Liver (tissue), 9 donors: Measurements from ENCODE around the gene SETBP1. TPM values are rescaled to one million over a fixed set of nuclear protein-coding genes. Genes with fewer than 3 reads are reported as not detected.

Experiments used
- DNase-seq: peaks from one replicate; pipeline ENCODE4 v3.0.0-alpha.2; 2017; ENCODE audit warnings: low spot score
- H3K27ac ChIP-seq, 2 donors: one replicate each; pipeline ENCODE4 v1.7.0; 2013; ENCODE audit warnings: inconsistent platforms in 2 of 2, low read length in 2 of 2, control low read depth in 1 of 2, low read depth in 1 of 2, mild to moderate bottlenecking in 1 of 2
- H3K27me3 ChIP-seq, 4 donors: one replicate each; pipeline versions ENCODE4 v1.6.1 to v1.7.0; 2013; ENCODE audit warnings: low read length in 3 of 4, inconsistent platforms in 1 of 4, mild to moderate bottlenecking in 1 of 4, moderate library complexity in 1 of 4; ENCODE audit not compliant: control insufficient read depth in 4 of 4, insufficient read depth in 4 of 4
- H3K36me3 ChIP-seq, 4 donors: one replicate each; pipeline versions ENCODE4 v1.6.1 to v1.7.0; 2013; ENCODE audit warnings: low read length in 3 of 4, mild to moderate bottlenecking in 3 of 4, low read depth in 1 of 4, moderate library complexity in 1 of 4; ENCODE audit not compliant: control insufficient read depth in 4 of 4, insufficient read depth in 3 of 4
- H3K4me1 ChIP-seq, 4 donors: one replicate each; pipeline versions ENCODE4 v1.6.1 to v1.7.0; 2013; ENCODE audit warnings: low read length in 3 of 4, mild to moderate bottlenecking in 3 of 4, moderate library complexity in 1 of 4; ENCODE audit not compliant: control insufficient read depth in 4 of 4, insufficient read depth in 4 of 4
- H3K4me3 ChIP-seq, 3 donors: one replicate each; pipeline versions ENCODE4 v1.6.1 to v1.7.0; 2013; ENCODE audit warnings: low read length in 3 of 3, control low read depth in 1 of 3, low read depth in 1 of 3, mild to moderate bottlenecking in 1 of 3
- H3K9ac ChIP-seq, 2 donors: one replicate each; pipeline ENCODE4 v1.7.0; 2013; ENCODE audit warnings: low read length in 2 of 2, mild to moderate bottlenecking in 2 of 2, moderate library complexity in 2 of 2, control low read depth in 1 of 2, low read depth in 1 of 2
- H3K9me3 ChIP-seq, 4 donors: one replicate each; pipeline versions ENCODE4 v1.6.1 to v1.7.0; 2013; ENCODE audit warnings: low read length in 3 of 4; ENCODE audit not compliant: control insufficient read depth in 4 of 4
- CTCF ChIP-seq: fragments of 150-350 bp; IDR thresholded peaks from 2 replicates; pipeline ENCODE4 v1.5.1; 2017; ENCODE audit warnings: improper control_type of control experiment, low read depth, low read length; ENCODE audit not compliant: missing input control
- EGR1 ChIP-seq, 2 donors: IDR thresholded peaks; 2 replicates each; pipeline ENCODE4 v1.6.1; 2016 to 2018; ENCODE audit warnings: antibody characterized with exemption in 2 of 2, low read depth in 2 of 2
- GABPA ChIP-seq, 2 donors: IDR thresholded peaks in 1 of 2; conservative IDR thresholded peaks in 1 of 2; 2 replicates each; pipeline ENCODE4 v1.6.1; 2016; ENCODE audit warnings: antibody characterized with exemption in 2 of 2, mild to moderate bottlenecking in 1 of 2, moderate library complexity in 1 of 2
- HNF4A ChIP-seq, 2 donors: conservative IDR thresholded peaks; 2 replicates each; pipeline ENCODE4 v1.6.1; 2016; ENCODE audit warnings: antibody characterized with exemption in 2 of 2, mild to moderate bottlenecking in 2 of 2
- JUND ChIP-seq, 2 donors: IDR thresholded peaks; 2 replicates each; pipeline ENCODE4 v1.6.1; 2016; ENCODE audit warnings: antibody characterized with exemption in 2 of 2
- NR2F2 ChIP-seq: IDR thresholded peaks from 2 replicates; pipeline ENCODE4 v1.6.1; 2016; ENCODE audit warnings: antibody characterized with exemption
- RAD21 ChIP-seq, 2 donors: IDR thresholded peaks; 2 replicates each; pipeline ENCODE4 v1.6.1; 2016; ENCODE audit warnings: antibody characterized with exemption in 2 of 2, mild to moderate bottlenecking in 2 of 2
- REST ChIP-seq: IDR thresholded peaks from 2 replicates; pipeline ENCODE4 v1.6.1; 2016; ENCODE audit warnings: antibody characterized with exemption, mild to moderate bottlenecking
- RXRA ChIP-seq, 2 donors: IDR thresholded peaks; 2 replicates each; pipeline ENCODE4 v1.6.1; 2017 to 2018; ENCODE audit warnings: antibody characterized with exemption in 2 of 2, mild to moderate bottlenecking in 1 of 2
- TAF1 ChIP-seq: conservative IDR thresholded peaks from 2 replicates; pipeline ENCODE4 v1.6.1; 2016; ENCODE audit warnings: antibody characterized with exemption, mild to moderate bottlenecking
- YY1 ChIP-seq: IDR thresholded peaks from 2 replicates; pipeline ENCODE4 v1.6.1; 2016; ENCODE audit warnings: antibody characterized with exemption, mild to moderate bottlenecking
- WGBS: extraction: QIAGEN DNeasy Blood & Tissue Kit; methylation state at CpG from one replicate; pipeline ENCODE4 v1.1.7; 2013; 5-methylcytosine and 5-hydroxymethylcytosine counted together
- polyA plus RNA-seq, 2 donors: library from polyadenylated mRNA; stranded (reverse) in 1 of 2; unstranded in 1 of 2; fragments of 200-250 nt in 1 of 2; fragments of >200 nt in 1 of 2; fragmentation: Nextera tagmentation in 1 of 2; extraction: Ambion mirVana in 1 of 2; gene quantifications; one replicate each; pipeline versions ENCODE4 v1.2.1 to v1.2.3, GENCODE V29; 2013 to 2015
- total RNA-seq, 2 donors: library from RNA; depleted of rRNA; stranded (reverse); fragments of >200 nt; gene quantifications; one replicate each; pipeline ENCODE4 v1.2.3, GENCODE V29; 2014
- donor health status: healthy.
- donor health status: healthy.
- donor health status: healthy.
- donor health status: healthy.
- donor health status: healthy.

The SETBP1 gene
- total and polyA plus RNA-seq, 4 donors = 2.5 to 15.8 (median 4.7) TPM

- no peak for DNase-seq
- no peaks in the 10 kb centered on the region for H3K27me3 ChIP-seq
- H3K27ac ChIP-seq = no peak overlapping the region
- peak; percentile 50 for TF ChIP-seq CTCF
- no peak for TF ChIP-seq HNF4A (conservative IDR thresholded peaks at IDR 0.05)
- peak; percentile 83 for TF ChIP-seq YY1
- TF ChIP-seq RAD21 (IDR thresholded peaks at IDR 0.05) = peak; percentile 83 to 89
- TF ChIP-seq NR2F2 = peak; percentile 16
- H3K36me3 ChIP-seq = no peaks in the 10 kb centered on the region
- no peaks in the 10 kb centered on the region for H3K9me3 ChIP-seq
- H3K4me3 ChIP-seq = no peak overlapping the region
- H3K4me1 ChIP-seq = peaks cover 0 to 8% (median 2%) of the 10 kb centered on the region in 4 donors
- no peak overlapping the region for H3K9ac ChIP-seq
- WGBS = 11% methylated on average over 1 of the region's 1 CpG
These were observed 214.6 kb downstream of the SETBP1 start for GRCh38 chr18:44895176-44895798.

- 79% methylated on average over 6 of the region's 6 CpGs for WGBS
- no peak for DNase-seq
These were observed 216.2 kb downstream of the SETBP1 start for GRCh38 chr18:44896846-44897245.

GRCh38 chr18:44897411-44897810 is 216.7 kb downstream of the SETBP1 start:
- WGBS = 86% methylated on average over 8 of the region's 8 CpGs
- TF ChIP-seq TAF1 (no peak), REST (no peak), JUND (IDR thresholded peaks at IDR 0.05) (no peak), HNF4A (conservative IDR thresholded peaks at IDR 0.05) (no peak)
- no peak overlapping the region for H3K4me3 ChIP-seq
- no peaks in the 10 kb centered on the region for H3K36me3 ChIP-seq
- no peak overlapping the region for H3K9ac ChIP-seq
- no peak for DNase-seq
- H3K4me1 ChIP-seq = peaks cover 0 to 11% (median 2%) of the 10 kb centered on the region in 4 donors
- no peaks in the 10 kb centered on the region for H3K9me3 ChIP-seq
- no peak overlapping the region for H3K27ac ChIP-seq
- H3K27me3 ChIP-seq = no peaks in the 10 kb centered on the region

More at GRCh38 chr18:44896846-44897245, 216.2 kb downstream of the SETBP1 start:
- peaks cover 0 to 11% (median 2%) of the 10 kb centered on the region in 4 donors for H3K4me1 ChIP-seq
- TF ChIP-seq NR2F2 = no peak
- TF ChIP-seq RXRA (IDR thresholded peaks at IDR 0.05) = no peak
- no peak for TF ChIP-seq YY1
- TF ChIP-seq EGR1 (IDR thresholded peaks at IDR 0.05; ENCODE audit: low read depth in 2 of 2) = no peak
- no peak for TF ChIP-seq GABPA (IDR thresholded peaks at IDR 0.05 in 1 of 2, conservative IDR thresholded peaks at IDR 0.05 in 1 of 2)
- no peak for TF ChIP-seq TAF1
- TF ChIP-seq JUND (IDR thresholded peaks at IDR 0.05) = no peak
- TF ChIP-seq RAD21 (IDR thresholded peaks at IDR 0.05) = no peak
- TF ChIP-seq HNF4A (conservative IDR thresholded peaks at IDR 0.05) = no peak
- H3K27me3 ChIP-seq = no peaks in the 10 kb centered on the region
- no peaks in the 10 kb centered on the region for H3K9me3 ChIP-seq
- no peak overlapping the region for H3K27ac ChIP-seq
- H3K36me3 ChIP-seq = no peaks in the 10 kb centered on the region
- no peak overlapping the region for H3K9ac ChIP-seq
- no peak overlapping the region for H3K4me3 ChIP-seq
